Upper lobe of left lung (tissue), 4 donors: ENCODE results near the gene XPNPEP2.

Experiments
- POLR2AphosphoS5 ChIP-seq, 2 donors: sonication (generic); formaldehyde crosslinking; IDR thresholded peaks; one replicate each; pipeline ENCODE4 v1.5.1; 2017; ENCODE audit warnings: antibody characterized with exemption in 2 of 2
- TF ChIP-seq, protein P1 (sequence below), 6 experiments: fragments of 450-650 bp in 4 of 6; fragments of 200-600 bp in 2 of 6; sonication (generic) in 2 of 6; IDR thresholded peaks; one replicate each; pipeline ENCODE4 v1.5.1; 2016 to 2019; ENCODE audit warnings: antibody characterized with exemption in 6 of 6

DNA sequence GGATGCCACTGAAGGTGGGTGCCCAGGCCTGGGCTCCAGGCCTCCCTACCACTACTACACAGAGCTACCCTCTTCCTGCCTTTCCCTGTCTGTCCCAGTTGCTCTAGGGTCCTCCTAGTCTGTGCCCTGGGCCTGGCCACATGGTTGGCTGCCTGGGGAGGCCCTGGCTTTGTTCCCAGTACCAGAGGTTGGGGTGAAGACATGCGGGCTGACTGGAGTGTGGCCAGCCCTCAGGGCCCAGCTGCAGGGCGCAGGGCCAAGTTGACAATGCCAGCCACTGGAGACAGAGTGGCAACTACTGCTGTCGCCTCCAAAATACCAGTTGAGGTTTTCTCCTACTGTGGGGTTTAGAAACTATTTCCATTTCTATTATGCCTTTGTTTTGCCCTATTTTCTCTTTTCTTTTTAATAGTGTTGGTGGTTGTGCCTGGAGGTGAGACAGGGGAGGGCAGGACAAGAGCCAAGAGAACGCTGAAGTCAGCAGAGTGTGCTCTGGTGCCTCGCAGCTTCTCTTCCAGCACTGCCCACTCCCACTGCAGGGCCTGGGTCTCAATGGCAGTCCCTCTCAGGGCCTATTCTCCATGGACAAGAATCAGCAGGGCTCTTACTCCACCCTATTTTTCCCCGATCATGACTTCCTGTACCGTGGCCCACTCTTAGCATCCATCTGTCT, 32.2 kb upstream of the XPNPEP2 start:
- TF ChIP-seq, protein P1, sequence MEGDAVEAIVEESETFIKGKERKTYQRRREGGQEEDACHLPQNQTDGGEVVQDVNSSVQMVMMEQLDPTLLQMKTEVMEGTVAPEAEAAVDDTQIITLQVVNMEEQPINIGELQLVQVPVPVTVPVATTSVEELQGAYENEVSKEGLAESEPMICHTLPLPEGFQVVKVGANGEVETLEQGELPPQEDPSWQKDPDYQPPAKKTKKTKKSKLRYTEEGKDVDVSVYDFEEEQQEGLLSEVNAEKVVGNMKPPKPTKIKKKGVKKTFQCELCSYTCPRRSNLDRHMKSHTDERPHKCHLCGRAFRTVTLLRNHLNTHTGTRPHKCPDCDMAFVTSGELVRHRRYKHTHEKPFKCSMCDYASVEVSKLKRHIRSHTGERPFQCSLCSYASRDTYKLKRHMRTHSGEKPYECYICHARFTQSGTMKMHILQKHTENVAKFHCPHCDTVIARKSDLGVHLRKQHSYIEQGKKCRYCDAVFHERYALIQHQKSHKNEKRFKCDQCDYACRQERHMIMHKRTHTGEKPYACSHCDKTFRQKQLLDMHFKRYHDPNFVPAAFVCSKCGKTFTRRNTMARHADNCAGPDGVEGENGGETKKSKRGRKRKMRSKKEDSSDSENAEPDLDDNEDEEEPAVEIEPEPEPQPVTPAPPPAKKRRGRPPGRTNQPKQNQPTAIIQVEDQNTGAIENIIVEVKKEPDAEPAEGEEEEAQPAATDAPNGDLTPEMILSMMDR (IDR thresholded peaks at IDR 0.05), result no peak
- no peak for TF ChIP-seq POLR2AphosphoS5 (IDR thresholded peaks at IDR 0.05)
